ENCODE measurements around the gene REPS2. TPM values are rescaled to one million over a fixed set of nuclear protein-coding genes. Genes with fewer than 3 reads are reported as not detected.

Gene REPS2
- total and polyA plus RNA-seq, 7 donors = 0.16 to 2.3 (median 0.84) TPM

- DNase-seq (no peak), ATAC-seq (no peak)
- Histone ChIP-seq H3K27me3 (ENCODE audit: insufficient read depth in 3 of 3, low read length in 2 of 3) (peaks cover 0 to 4% (median 0%) of the 10 kb centered on the region in 3 donors), H3K27ac (no peak overlapping the region), H3K4me1 (no peaks in the 10 kb centered on the region), H3K9me3 (no peaks in the 10 kb centered on the region), H3K36me3 (ENCODE audit: insufficient read depth in 1 of 2, low read depth in 1 of 2) (no peaks in the 10 kb centered on the region), H3K4me3 (no peak overlapping the region)
- 67 to 88% (median 74%) methylated on average over 1 of the region's 1 CpG for WGBS, 3 donors
- intact Hi-C loops (cut with DNase I) = no loop called here
- no peak for TF ChIP-seq CTCF (IDR thresholded peaks at IDR 0.05)
Observed at GRCh38 chrX:16983051-16983450, 36.6 kb downstream of the REPS2 start.

DNA sequence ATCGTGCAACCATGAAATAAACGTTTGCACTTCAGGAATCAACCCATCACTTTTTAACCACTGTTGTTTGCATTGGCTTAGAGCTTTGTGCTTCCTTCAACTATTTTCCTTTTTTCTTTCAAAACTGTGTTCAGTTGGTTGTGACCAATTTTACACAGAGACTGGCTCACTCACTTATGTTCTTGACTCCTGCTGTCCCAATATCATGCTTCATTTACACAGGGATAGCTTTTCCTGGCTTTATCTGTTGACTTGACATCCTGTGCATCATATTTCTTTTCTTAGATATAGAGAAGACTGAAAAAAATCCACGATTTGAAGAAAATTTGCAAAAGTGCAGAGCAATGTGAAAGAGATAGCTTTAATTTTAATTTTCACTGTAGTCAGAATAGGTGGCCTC lies 38.8 kb downstream of the REPS2 start:
- H3K9me3 ChIP-seq = no peaks in the 10 kb centered on the region
- WGBS, 3 donors = 27 to 62% (median 54%) methylated on average over 3 of the region's 3 CpGs
- ATAC-seq = no peak
- no peaks in the 10 kb centered on the region for H3K36me3 ChIP-seq (ENCODE audit: insufficient read depth in 1 of 2, low read depth in 1 of 2)
- no peak overlapping the region for H3K27ac ChIP-seq
- intact Hi-C loops (cut with DNase I) = no loop called here
- H3K4me3 ChIP-seq = no peak overlapping the region
- TF ChIP-seq CTCF (IDR thresholded peaks at IDR 0.05) = no peak
- peaks cover 0 to 4% (median 0%) of the 10 kb centered on the region in 3 donors for H3K27me3 ChIP-seq (ENCODE audit: insufficient read depth in 3 of 3, low read length in 2 of 3)
- H3K4me1 ChIP-seq = no peaks in the 10 kb centered on the region
- no peak for DNase-seq

GRCh38 chrX:16986169-16986568 lies 39.7 kb downstream of the REPS2 start:
- no peak overlapping the region for H3K4me3 ChIP-seq

DNA sequence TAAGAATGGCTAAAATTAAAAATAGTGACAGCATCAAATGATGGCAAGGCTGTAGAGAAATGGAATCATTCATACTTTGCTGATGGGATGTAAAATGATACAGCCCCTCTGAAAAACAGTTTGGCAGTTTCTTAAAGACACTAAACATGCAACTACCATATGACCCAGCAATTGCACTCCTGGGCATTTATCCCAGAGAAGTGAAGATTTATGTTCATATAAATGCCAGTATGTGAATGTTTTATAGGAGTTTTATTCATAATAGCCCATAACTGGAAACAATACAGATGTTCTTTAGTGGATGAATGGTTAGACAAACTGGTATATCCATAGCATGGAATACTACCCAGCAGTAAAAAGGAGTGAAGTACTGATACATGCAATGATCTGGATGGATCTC lies 43.3 kb downstream of the REPS2 start:
- TF ChIP-seq CTCF (IDR thresholded peaks at IDR 0.05) = no peak
- H3K4me1 ChIP-seq = no peaks in the 10 kb centered on the region
- DNase-seq = no peak
- H3K27me3 ChIP-seq (ENCODE audit: insufficient read depth in 3 of 3, low read length in 2 of 3) = peaks cover 0 to 4% (median 0%) of the 10 kb centered on the region in 3 donors
- no peaks in the 10 kb centered on the region for H3K36me3 ChIP-seq (ENCODE audit: insufficient read depth in 1 of 2, low read depth in 1 of 2)
- H3K27ac ChIP-seq = no peak overlapping the region
- no peak overlapping the region for H3K4me3 ChIP-seq
- ATAC-seq = no peak
- intact Hi-C loops (cut with DNase I) = no loop called here
- no peaks in the 10 kb centered on the region for H3K9me3 ChIP-seq

More at GRCh38 chrX:16986169-16986568, 39.7 kb downstream of the REPS2 start:
- DNase-seq (no peak), ATAC-seq (no peak)
- Histone ChIP-seq H3K36me3 (ENCODE audit: insufficient read depth in 1 of 2, low read depth in 1 of 2) (no peaks in the 10 kb centered on the region), H3K4me1 (no peaks in the 10 kb centered on the region), H3K27me3 (ENCODE audit: insufficient read depth in 3 of 3, low read length in 2 of 3) (peaks cover 0 to 4% (median 0%) of the 10 kb centered on the region in 3 donors), H3K27ac (no peak overlapping the region), H3K9me3 (no peaks in the 10 kb centered on the region)
- no peak for TF ChIP-seq CTCF (IDR thresholded peaks at IDR 0.05)
- intact Hi-C loops (cut with DNase I) = no loop called here
- 38 to 58% (median 42%) methylated on average over 2 of the region's 2 CpGs for WGBS, 3 donors

GRCh38 chrX:16990839-16991238 lies 44.4 kb downstream of the REPS2 start:
- Histone ChIP-seq H3K27ac (no peak overlapping the region), H3K27me3 (ENCODE audit: insufficient read depth in 3 of 3, low read length in 2 of 3) (no peaks in the 10 kb centered on the region), H3K9me3 (no peaks in the 10 kb centered on the region), H3K4me3 (no peak overlapping the region), H3K36me3 (ENCODE audit: insufficient read depth in 1 of 2, low read depth in 1 of 2) (no peaks in the 10 kb centered on the region), H3K4me1 (no peaks in the 10 kb centered on the region)
- TF ChIP-seq CTCF (IDR thresholded peaks at IDR 0.05) = no peak
- ATAC-seq = no peak
- no peak for DNase-seq
- 71 to 86% (median 85%) methylated on average over 2 of the region's 2 CpGs for WGBS, 3 donors
- intact Hi-C loops (cut with DNase I) = no loop called here
